ENCODE measurements around the gene MST1. TPM values are rescaled to one million over a fixed set of nuclear protein-coding genes. Genes with fewer than 3 reads are reported as not detected.

Gene MST1
- total and polyA plus RNA-seq, 2 of the 8 experiments (the other 6 are each of a cell fraction or from before 2014, with no cell fraction given), result 6.2 to 9.5 TPM

GRCh38 chr3:49668861-49669260 lies 20.4 kb downstream of the MST1 start:
- H3K36me3 ChIP-seq (ENCODE audit: control insufficient read depth in 2 of 4, insufficient read depth in 4 of 4, low read length in 3 of 4), result no peaks in the 10 kb centered on the region
- no peak overlapping the region for H3K4me2 ChIP-seq (ENCODE audit: insufficient read depth in 1 of 2, low read depth in 2 of 2, low read length in 2 of 2)
- H3K9me3 ChIP-seq (ENCODE audit: insufficient read depth in 2 of 2, low read depth in 1 of 2, low read length in 1 of 2), result no peaks in the 10 kb centered on the region
- no peak overlapping the region for H4K8ac ChIP-seq (ENCODE audit: extremely low read depth, insufficient read depth, low read length)
- H3K18ac ChIP-seq (ENCODE audit: extremely low read depth, low read length), result no peak overlapping the region
- no peak overlapping the region for H4K5ac ChIP-seq (ENCODE audit: insufficient read length, low read depth, low read length)
- H3K4ac ChIP-seq (replicated peaks; ENCODE audit: insufficient read length, low read depth, low read length), result no peak overlapping the region
- H3K79me1 ChIP-seq (ENCODE audit: low read depth, low read length), result no peaks in the 10 kb centered on the region
- H3K23ac ChIP-seq (ENCODE audit: insufficient read length), result no peak overlapping the region
- H3K4me1 ChIP-seq (replicated peaks in 1 of 4; ENCODE audit: control insufficient read depth in 3 of 4, insufficient read depth in 4 of 4, low read length in 3 of 4), result peaks cover 0 to 11% (median 2%) of the 10 kb centered on the region in 4 experiments; a peak in 2 of 7 replicates
- WGBS, 2 experiments (ENCODE audit: extremely low coverage in 1 of 2, insufficient coverage in 1 of 2, insufficient read length in 1 of 2, insufficient replicate concordance in 2 of 2, low coverage in 1 of 2, low lambda C conversion rate in 2 of 2, missing lambda C conversion rate in 1 of 2), result 73% methylated on average over 5 of the region's 5 CpGs; no CpG with 5 or more reads in 1 of the 2 experiments
- H2BK5ac ChIP-seq (ENCODE audit: low read depth, low read length), result no peak overlapping the region
- H3K9ac ChIP-seq (replicated peaks in 1 of 4; ENCODE audit: extremely low read depth in 1 of 4, low read depth in 3 of 4, low read length in 3 of 4), result no peak overlapping the region
- no peak overlapping the region for H2BK15ac ChIP-seq (ENCODE audit: low read length)
- no peak overlapping the region for H2BK12ac ChIP-seq (ENCODE audit: low read depth, low read length)
- H3K79me2 ChIP-seq (ENCODE audit: control insufficient read depth in 1 of 2, insufficient read depth in 2 of 2, low read length in 2 of 2), result peaks cover 0 to 3% of the 10 kb centered on the region in 2 experiments; a peak in 1 of 4 replicates
- FAIRE-seq (no peak), DNase-seq (ENCODE audit: low read depth in 1 of 2, low spot score in 2 of 2) (no peak)
- H2BK120ac ChIP-seq (replicated peaks; ENCODE audit: low read depth, low read length), result no peak overlapping the region
- no peak overlapping the region for H4K91ac ChIP-seq (replicated peaks; ENCODE audit: insufficient read length, low read length)
- H3K4me3 ChIP-seq (ENCODE audit: extremely low read depth in 1 of 4, insufficient read depth in 2 of 4, low read depth in 3 of 4, low read length in 4 of 4), result no peak overlapping the region
- no peaks in the 10 kb centered on the region for H3K27me3 ChIP-seq (replicated peaks in 1 of 4; ENCODE audit: control insufficient read depth in 3 of 4, extremely low read depth in 1 of 4, insufficient read depth in 3 of 4, low read length in 3 of 4)
- H3K27ac ChIP-seq (ENCODE audit: low read depth, low read length), result no peak overlapping the region
- H2BK20ac ChIP-seq (ENCODE audit: low read length), result no peak overlapping the region
- peaks cover 6% of the 10 kb centered on the region; the same call in 1 of the 2 replicates for H3K23me2 ChIP-seq (ENCODE audit: low read depth, low read length)
- no peak overlapping the region for H3K14ac ChIP-seq (ENCODE audit: insufficient read length)
- TF ChIP-seq SP2 (IDR thresholded peaks at IDR 0.05; ENCODE audit: low read length), result no peak
- TF ChIP-seq CREB1 (IDR thresholded peaks at IDR 0.05), result no peak
- no peak for TF ChIP-seq TAF1 (IDR thresholded peaks at IDR 0.05; ENCODE audit: low read depth, low read length)
- no peak for TF ChIP-seq CTBP2 (IDR thresholded peaks at IDR 0.05; ENCODE audit: borderline replicate concordance, insufficient read depth, insufficient read length, low read length)
- TF ChIP-seq GABPA (IDR thresholded peaks at IDR 0.05; ENCODE audit: borderline replicate concordance, insufficient read depth, low read length), result no peak
- POLR2A ChIA-PET (ENCODE audit: partially characterized antibody), result interaction anchor here (1.0 to 1.3 kb wide), 2 partner anchors 128 to 130 kb away, joined by 3 to 4 read pairs; no protein-coding TSS in a partner anchor
- H3K56ac ChIP-seq (replicated peaks; ENCODE audit: insufficient read length, low read depth, low read length), result no peak overlapping the region
- CTCF ChIA-PET (ENCODE audit: partially characterized antibody), result interaction anchor here (0.6 to 5.4 kb wide), 11 partner anchors 12 to 355 kb away, joined by 3 to 159 read pairs (median 4); no protein-coding TSS in a partner anchor
- no peaks in the 10 kb centered on the region for H4K20me1 ChIP-seq (replicated peaks in 1 of 2; ENCODE audit: control insufficient read depth in 1 of 2, insufficient read depth in 2 of 2, low read length in 2 of 2)
- no peak overlapping the region for H2AFZ ChIP-seq (ENCODE audit: low read length)
- H2AK5ac ChIP-seq (ENCODE audit: low read depth, low read length), result no peak overlapping the region
